ENCODE data around the gene CYP27C1. TPM values are rescaled to one million over a fixed set of nuclear protein-coding genes. Genes with fewer than 3 reads are reported as not detected.
"Not testable (repeated sequence)": the region's sequence is repeated elsewhere in the genome, so short reads cannot be mapped to it uniquely, and the experiment has no call there.

Gene CYP27C1
- total RNA-seq, 2 experiments from 2014 or later, result not detected

- POLR2A ChIA-PET, result no interaction called here
- Mint-ChIP-seq H3K27me3 (peaks cover 13% of the 10 kb centered on the region), H3K27ac (no peak overlapping the region), H3K4me3 (no peak overlapping the region), H3K9me3 (peaks cover 5% of the 10 kb centered on the region), H3K36me3 (no peaks in the 10 kb centered on the region), H3K4me1 (peaks cover 2% of the 10 kb centered on the region)
- no peak for ATAC-seq (ENCODE audit: low read depth)
- DNase-seq, result no peak
Observed at GRCh38 chr2:127231130-127231865, 11.2 kb upstream of the CYP27C1 start.

DNA sequence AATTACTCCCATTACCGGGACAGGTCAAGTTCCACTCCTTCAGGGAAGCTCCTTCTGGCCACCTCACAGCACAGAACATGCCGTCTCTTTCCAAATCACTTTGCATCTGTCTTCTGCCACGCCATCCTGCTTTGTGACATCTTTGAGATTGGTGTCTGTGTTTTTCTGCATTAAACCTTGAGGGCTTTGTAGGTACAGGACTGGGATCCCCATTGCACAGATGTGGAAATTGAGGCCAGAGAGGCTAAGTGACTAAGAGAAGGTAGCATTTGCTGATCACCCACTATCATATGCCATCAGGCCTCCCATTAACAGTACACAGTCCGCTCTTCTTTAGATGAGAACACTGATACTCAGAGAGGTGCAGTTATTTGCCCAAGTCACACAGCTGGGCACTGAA is 9.5 kb upstream of the CYP27C1 start:
- no peak overlapping the region for H3K4me3 Mint-ChIP-seq
- peaks cover 5% of the 10 kb centered on the region for H3K9me3 Mint-ChIP-seq
- DNase-seq, result no peak
- H3K27ac Mint-ChIP-seq, result no peak overlapping the region
- no peak for ATAC-seq (ENCODE audit: low read depth)
- POLR2A ChIA-PET, result no interaction called here
- H3K4me1 Mint-ChIP-seq, result peaks cover 2% of the 10 kb centered on the region
- no peaks in the 10 kb centered on the region for H3K36me3 Mint-ChIP-seq
- peaks cover 22% of the 10 kb centered on the region for H3K27me3 Mint-ChIP-seq

DNA sequence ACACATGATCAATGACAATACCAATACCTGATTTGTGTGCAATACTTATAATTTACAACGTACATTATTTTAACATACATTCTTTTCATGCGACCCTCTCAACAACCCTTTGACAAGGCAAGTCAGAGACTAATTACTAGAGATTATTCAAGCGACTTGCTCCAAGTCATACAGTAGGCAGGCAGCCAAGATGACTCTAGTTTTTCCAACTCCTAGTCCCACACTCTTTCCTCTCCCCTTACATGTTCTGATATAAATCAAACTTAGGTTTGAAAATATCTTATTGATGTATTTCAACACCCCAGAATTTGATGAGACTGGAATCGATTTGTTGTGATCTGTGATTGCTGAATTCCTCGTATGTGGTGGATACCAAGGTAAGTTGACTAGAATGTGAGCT is 8.0 kb upstream of the CYP27C1 start:
- Mint-ChIP-seq H3K4me3 (no peak overlapping the region), H3K27ac (no peak overlapping the region), H3K36me3 (no peaks in the 10 kb centered on the region), H3K9me3 (peaks cover 5% of the 10 kb centered on the region), H3K4me1 (peaks cover 2% of the 10 kb centered on the region), H3K27me3 (peaks cover 27% of the 10 kb centered on the region)
- POLR2A ChIA-PET, result no interaction called here
- DNase-seq, result no peak
- no peak for ATAC-seq (ENCODE audit: low read depth)

DNA sequence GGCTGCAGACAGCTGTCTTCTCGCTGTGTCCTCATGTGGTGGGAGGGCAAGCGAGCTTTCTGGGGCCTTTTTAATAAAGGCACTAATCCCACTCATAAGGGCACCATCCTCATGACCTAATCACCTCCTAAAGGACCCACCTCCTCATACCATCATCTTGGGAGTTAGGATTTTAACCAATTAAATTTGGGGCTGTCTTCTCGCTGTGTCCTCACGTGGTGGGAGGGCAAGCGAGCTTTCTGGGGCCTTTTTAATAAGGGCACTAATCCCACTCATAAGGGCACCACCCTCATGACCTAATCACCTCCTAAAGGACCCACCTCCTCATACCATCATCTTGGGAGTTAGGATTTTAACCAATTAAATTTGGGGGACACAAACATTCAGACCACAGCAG is 7.2 kb upstream of the CYP27C1 start:
- DNase-seq; ATAC-seq (ENCODE audit: low read depth); H3K4me1 Mint-ChIP-seq; H3K9me3 Mint-ChIP-seq; H3K36me3 Mint-ChIP-seq; H3K27ac Mint-ChIP-seq; H3K4me3 Mint-ChIP-seq; POLR2A ChIA-PET: not testable (repeated sequence)
- H3K27me3 Mint-ChIP-seq, result peaks cover 33% of the 10 kb centered on the region

DNA sequence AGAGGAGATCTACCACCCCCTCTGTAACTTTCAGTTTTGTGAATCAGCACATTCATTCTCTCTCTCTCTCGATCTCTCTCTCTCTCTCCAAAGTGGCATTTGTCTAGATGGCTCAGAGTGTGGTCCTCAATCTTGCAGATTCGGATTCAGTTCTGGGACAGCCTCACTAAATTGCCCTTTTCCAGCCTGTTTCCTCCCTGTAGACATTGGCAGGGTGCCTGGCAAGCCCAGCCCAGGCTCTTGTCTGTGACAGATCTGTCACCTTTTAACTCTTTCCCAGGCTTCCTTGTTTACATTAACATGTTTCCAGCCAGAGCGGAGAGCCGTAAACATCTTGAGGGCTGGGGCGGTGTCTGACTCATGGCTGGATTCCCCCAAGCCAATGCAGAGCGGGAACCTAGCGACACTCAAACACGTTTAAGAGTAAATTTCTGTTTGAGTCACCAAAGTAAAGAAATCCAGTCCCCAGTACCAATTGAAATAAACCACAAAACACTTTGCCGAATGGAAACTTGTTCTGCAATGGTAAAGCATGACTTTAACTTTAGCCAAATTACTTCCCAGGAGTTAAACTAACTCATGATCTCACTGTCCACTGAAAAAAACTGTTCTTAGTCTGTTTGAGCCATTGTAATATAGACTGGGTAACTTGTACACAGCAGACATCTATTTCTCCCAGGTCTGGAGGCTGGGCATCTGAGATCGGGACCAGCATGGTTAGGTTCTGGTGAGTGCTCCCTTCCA is 6.6 kb upstream of the CYP27C1 start:
- Mint-ChIP-seq H3K4me3 (peak overlapping the region; percentile 18), H3K4me1 (peaks cover 2% of the 10 kb centered on the region), H3K9me3 (peaks cover 5% of the 10 kb centered on the region), H3K27me3 (peaks cover 36% of the 10 kb centered on the region), H3K27ac (no peak overlapping the region), H3K36me3 (no peaks in the 10 kb centered on the region)
- DNase-seq, result no peak
- POLR2A ChIA-PET, result no interaction called here
- ATAC-seq (ENCODE audit: low read depth), result no peak

DNA sequence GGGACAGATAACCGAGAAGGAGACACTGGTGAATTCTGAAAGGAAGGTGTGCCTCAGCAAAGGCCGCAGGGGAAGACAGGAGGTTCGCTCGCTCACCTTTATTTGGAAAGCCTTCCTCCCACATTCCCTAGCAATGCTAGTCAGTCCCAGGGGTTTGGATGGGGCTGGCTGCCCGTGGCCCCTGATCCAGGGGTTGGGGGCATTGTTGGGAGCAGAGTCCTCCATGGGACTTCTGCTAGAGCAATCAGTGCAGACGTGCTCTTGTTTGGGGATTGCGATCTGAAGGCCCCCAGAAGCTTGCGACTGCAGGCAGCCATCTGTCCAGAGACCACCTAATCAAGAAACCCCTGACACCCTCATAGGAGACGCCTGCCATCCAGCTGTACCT is 6.0 kb upstream of the CYP27C1 start:
- Mint-ChIP-seq H3K9me3 (peaks cover 5% of the 10 kb centered on the region), H3K4me1 (peaks cover 2% of the 10 kb centered on the region), H3K36me3 (no peaks in the 10 kb centered on the region), H3K27me3 (peaks cover 41% of the 10 kb centered on the region), H3K27ac (no peak overlapping the region), H3K4me3 (no peak overlapping the region)
- POLR2A ChIA-PET, result no interaction called here
- ATAC-seq (ENCODE audit: low read depth) (no peak), DNase-seq (no peak)

GRCh38 chr2:127225186-127225960 is 5.3 kb upstream of the CYP27C1 start:
- peaks cover 4% of the 10 kb centered on the region for H3K36me3 Mint-ChIP-seq
- ATAC-seq (ENCODE audit: low read depth) (no peak), DNase-seq (no peak)
- peaks cover 8% of the 10 kb centered on the region for H3K4me1 Mint-ChIP-seq
- POLR2A ChIA-PET, result no interaction called here
- H3K27me3 Mint-ChIP-seq, result peaks cover 47% of the 10 kb centered on the region
- H3K9me3 Mint-ChIP-seq, result peaks cover 5% of the 10 kb centered on the region
- no peak overlapping the region for H3K4me3 Mint-ChIP-seq
- H3K27ac Mint-ChIP-seq, result no peak overlapping the region

GRCh38 chr2:127224135-127224534 is 4.0 kb upstream of the CYP27C1 start:
- Mint-ChIP-seq H3K27me3 (peaks cover 51% of the 10 kb centered on the region), H3K4me1 (peaks cover 11% of the 10 kb centered on the region)
- H3K9me3 Mint-ChIP-seq; H3K4me3 Mint-ChIP-seq; H3K27ac Mint-ChIP-seq; H3K36me3 Mint-ChIP-seq; ATAC-seq (ENCODE audit: low read depth); POLR2A ChIA-PET; DNase-seq: not testable (repeated sequence)

- Mint-ChIP-seq H3K27ac (no peak overlapping the region), H3K4me1 (peaks cover 12% of the 10 kb centered on the region), H3K9me3 (no peaks in the 10 kb centered on the region), H3K4me3 (peak overlapping the region; percentile 75), H3K36me3 (peaks cover 8% of the 10 kb centered on the region), H3K27me3 (peaks cover 75% of the 10 kb centered on the region)
- ATAC-seq (ENCODE audit: low read depth) (no peak), DNase-seq (no peak)
- POLR2A ChIA-PET, result no interaction called here
Observed at GRCh38 chr2:127220768-127221527, 849 bp upstream of the CYP27C1 start.

DNA sequence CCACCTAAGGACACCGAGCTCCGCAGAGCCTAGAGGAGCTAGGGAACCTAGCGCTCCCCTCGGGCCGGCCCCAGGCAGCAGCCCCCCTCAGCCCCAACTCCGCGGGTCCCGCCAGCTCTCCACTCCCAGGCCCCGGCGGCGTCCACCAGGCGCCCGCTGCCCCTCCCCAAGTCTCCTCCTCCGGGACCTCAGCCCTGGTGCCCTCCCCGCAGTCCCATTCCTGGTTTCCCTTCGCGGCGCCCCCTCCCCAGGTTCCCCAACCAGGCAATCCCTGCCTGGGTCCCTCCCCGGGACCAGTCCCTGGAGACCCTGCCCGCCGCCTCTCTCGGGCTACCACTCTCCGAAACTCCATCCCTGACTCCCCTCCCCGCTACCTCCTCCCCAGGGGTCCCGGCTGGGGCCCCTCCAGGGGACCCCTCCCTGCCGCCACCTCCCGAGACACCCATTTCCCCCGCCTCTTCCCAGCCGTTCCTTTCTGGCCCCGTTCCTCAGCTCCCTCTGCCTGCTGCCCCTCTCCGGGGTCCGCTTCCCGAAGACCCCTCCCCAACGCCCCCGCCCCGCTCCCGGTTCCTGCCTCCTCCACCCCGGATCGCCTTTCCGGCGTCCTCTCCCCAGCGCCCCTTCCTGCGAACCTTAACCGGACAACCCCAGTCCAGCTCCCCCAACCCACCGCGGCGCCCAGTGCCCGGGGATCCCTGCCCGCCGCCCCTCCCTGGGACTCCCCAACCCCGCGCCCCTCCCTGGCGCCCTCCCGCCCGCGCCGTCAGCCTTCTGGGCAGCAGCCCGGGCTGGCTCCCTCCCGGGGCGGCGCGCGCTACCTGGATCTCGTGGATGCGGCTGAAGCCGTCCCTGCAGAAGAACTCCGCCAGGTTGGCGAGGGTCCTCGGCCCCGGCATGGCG is 678 bp downstream of the CYP27C1 start:
- Mint-ChIP-seq H3K4me1 (peaks cover 12% of the 10 kb centered on the region), H3K4me3 (peak overlapping the region; percentile 44), H3K27ac (no peak overlapping the region), H3K36me3 (peaks cover 8% of the 10 kb centered on the region), H3K9me3 (no peaks in the 10 kb centered on the region), H3K27me3 (peaks cover 77% of the 10 kb centered on the region)
- ATAC-seq (ENCODE audit: low read depth) (peak; percentile 16), DNase-seq (peak; percentile 42)
- POLR2A ChIA-PET, result no interaction called here

DNA sequence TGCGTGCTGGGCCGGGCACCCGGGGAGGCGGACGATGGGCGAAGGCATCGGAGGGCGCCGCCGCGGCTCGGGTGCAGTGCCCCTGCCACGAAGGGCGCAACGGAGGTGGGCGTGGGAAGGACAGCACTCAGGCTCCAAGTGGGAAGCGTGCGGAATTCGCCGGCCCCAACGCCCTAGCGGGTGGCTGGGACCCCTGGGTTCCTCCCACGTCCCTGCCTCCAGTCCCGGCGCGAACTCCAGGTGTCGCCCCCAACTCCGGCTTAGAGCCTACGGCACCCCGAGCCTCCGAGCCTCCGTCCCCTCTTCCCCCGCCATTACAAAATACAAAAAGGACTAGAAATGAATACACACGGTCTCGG is 1.3 kb downstream of the CYP27C1 start:
- POLR2A ChIA-PET, result no interaction called here
- Mint-ChIP-seq H3K27me3 (peaks cover 81% of the 10 kb centered on the region), H3K36me3 (peaks cover 8% of the 10 kb centered on the region), H3K4me3 (peak overlapping the region; percentile 53), H3K9me3 (no peaks in the 10 kb centered on the region), H3K27ac (no peak overlapping the region), H3K4me1 (peaks cover 12% of the 10 kb centered on the region)
- DNase-seq (no peak), ATAC-seq (ENCODE audit: low read depth) (no peak)

GRCh38 chr2:127217470-127218325 is 2.4 kb downstream of the CYP27C1 start:
- peak overlapping the region; percentile 32 for H3K4me3 Mint-ChIP-seq
- no peak overlapping the region for H3K27ac Mint-ChIP-seq
- no peak for DNase-seq
- POLR2A ChIA-PET, result no interaction called here
- peaks cover 8% of the 10 kb centered on the region for H3K36me3 Mint-ChIP-seq
- peaks cover 84% of the 10 kb centered on the region for H3K27me3 Mint-ChIP-seq
- no peaks in the 10 kb centered on the region for H3K9me3 Mint-ChIP-seq
- no peak for ATAC-seq (ENCODE audit: low read depth)
- peaks cover 12% of the 10 kb centered on the region for H3K4me1 Mint-ChIP-seq

All from activated naive CD8-positive, alpha-beta T cell treated with anti-CD3 and anti-CD28 coated beads, Interleukin-2, amount 10 ng/mL, durations not matched to agents 7 days and 5 days (primary cell).